Central memory CD4-positive, alpha-beta T cell (primary cell): ENCODE measurements around the gene RIC1.
"Not testable (repeated sequence)": the region's sequence is repeated elsewhere in the genome, so short reads cannot be mapped to it uniquely, and the experiment has no call there.

Source experiments
- DNase-seq: peaks from one replicate; pipeline ENCODE4 v3.0.0; 2022

The RIC1 gene

DNA sequence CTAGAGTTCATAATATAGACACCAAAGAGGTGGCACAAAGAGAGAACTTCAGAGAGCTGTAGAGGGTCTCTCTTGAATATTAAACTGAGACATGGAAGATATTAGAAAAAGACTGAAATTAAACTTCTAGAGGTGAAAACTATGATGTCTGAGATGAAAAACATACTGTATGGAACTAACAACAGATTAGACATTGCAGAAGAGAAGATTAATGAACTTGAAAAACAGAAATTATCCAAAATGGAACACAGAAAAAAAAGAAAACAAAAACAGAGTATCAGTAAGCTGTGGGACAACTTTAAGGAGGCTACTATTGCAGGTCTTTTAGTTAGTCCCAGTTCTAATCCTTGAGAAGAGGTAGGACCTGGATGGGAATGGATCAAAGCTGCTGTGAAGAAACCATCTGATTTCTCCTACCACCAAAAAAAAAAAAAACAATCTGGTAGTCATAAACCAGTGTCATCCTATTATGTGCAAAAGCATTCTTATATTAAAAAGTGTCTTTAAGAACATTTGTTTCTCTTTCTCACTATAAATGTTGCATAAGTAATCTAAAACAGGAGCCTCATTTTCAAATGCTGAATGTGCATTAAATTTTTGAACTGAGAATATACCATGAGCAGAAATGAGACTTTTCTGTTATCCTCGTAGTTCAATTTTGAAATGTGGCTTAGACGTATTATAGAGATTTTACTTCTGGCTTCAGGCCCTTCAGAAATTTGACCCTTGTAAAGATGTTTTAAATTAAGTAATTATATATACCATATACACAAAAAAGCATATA lies 107.8 kb downstream of the RIC1 start:
- DNase-seq, result no peak

DNA sequence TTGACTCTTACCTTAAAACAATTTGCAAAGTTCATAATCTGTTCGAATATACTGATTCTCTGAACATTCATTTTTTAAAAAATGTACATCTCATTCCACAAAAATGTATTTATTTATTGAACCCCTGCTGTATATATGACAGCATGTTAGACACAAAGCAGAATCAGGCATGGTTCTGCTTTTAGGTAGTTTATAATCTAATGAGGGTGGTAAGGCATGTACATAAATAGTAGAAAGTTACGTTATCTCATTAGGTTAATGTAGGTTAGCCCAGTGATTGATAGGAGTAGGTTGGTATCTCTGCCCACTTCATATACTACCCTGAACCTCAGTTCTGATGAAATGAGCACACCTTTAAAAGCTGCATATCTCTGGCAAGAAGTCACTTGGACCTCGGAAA lies 114.2 kb downstream of the RIC1 start:
- DNase-seq, result no peak

DNA sequence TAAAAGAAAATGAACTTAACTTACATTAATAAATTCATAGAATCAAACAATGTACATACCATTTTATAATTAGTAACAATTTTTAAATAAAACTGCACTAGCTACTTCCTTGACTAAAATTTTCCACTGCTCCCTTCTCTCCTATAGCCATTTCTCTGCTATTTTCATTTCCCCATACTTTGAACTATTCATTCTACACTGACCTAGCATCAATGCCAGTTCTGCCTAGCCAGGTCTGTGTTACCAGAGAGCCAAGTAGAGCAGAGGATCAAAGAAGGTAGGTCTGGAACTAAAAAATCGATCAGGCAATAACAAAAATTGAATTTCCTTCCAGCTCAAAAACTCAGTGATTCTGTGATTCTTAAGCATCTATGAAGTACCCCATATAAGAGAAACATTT lies 119.5 kb downstream of the RIC1 start:
- no peak for DNase-seq

DNA sequence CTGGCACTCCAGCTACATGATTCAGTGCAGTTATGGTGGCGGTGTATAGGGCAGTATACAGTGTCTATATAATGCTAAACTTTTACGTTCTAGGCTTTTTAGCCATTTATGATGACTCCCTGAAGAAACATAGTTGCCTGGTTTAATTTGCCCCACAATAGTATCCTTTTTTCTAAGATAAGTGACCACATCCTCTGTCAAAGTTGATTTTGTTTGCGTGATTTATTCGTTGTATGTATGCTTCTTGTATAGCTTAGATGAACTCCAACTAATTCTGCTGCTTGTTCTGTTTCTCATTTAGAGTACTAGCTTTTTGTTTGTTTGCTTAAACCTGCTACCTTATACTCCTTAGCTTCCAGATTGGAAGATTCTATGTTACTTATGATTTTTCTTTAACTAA lies 120.4 kb downstream of the RIC1 start:
- no peak for DNase-seq

DNA sequence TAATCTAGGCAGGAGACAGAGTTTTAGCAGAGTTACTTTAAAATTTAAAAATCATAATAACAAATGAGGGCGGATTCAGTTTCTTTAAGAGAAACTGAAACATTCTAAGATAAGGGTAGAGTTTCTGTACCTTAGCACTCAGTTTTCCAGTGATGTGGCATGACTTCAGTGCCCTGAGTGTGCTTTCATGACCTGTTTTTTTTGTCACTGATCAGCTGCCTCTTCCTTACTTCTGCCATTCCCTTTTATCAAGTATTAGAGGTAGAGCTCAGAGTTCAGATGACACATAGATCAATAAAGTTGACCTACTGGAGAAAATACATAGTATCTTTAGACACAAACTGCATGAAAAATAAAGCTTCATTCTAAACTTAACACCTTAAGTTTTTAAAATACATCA lies 121.7 kb downstream of the RIC1 start:
- no peak for DNase-seq

DNA sequence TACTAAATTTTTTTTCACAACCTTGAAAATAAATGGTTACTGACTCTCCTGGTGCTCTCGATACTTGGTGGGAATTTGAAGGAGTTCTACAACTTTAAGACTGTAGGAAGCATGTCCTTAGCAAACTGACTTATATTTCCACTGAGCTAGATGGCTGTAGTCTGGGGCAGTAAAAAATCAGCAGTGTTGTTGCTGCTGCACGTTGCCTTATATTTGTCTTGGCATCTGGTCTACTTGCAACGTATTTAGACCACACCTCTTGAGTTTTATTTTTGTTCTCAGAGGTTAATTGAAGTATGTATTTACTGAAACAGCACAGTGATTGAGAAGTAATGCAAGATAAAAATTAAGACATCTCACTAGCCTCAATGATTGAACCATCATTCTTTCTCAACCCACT lies 127.7 kb downstream of the RIC1 start:
- DNase-seq, result no peak

DNA sequence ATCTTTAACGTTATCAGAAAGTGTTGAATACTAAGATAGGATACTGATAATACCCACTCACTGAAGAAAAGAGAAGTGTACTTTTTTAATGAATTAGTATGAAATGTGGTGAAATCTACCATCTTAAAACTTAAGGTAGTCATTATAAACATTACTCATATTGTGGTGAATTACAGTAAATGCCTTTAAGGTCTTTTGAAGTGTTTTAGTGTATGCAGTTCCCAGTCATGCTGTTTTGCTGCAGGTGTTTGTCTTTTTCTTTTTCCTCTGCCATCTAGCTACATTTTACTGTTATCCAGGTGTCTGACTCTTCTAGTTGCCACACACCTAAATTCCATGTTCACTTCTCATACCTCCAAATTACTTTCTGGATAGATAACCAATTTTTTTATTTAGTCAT lies 131.4 kb downstream of the RIC1 start:
- no peak for DNase-seq

DNA sequence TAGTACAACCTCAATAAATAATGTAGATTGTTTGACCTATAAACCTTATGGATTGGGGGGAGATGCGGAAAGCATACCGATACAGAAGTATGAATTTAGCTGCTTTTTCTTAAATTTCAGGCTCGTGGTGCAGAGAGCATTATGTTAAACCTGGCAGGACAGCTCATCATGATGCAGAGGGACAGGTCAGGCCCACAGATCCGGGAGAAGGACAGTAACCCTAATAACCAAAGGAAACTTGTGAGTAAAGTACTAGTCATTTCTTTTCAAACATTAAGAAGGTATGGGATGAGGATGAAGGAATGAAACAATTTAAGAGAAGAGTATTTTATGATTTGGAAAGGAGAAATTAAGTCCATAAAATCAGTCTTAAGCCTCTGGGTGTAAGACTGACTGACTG lies 133.5 kb downstream of the RIC1 start:
- no peak for DNase-seq

DNA sequence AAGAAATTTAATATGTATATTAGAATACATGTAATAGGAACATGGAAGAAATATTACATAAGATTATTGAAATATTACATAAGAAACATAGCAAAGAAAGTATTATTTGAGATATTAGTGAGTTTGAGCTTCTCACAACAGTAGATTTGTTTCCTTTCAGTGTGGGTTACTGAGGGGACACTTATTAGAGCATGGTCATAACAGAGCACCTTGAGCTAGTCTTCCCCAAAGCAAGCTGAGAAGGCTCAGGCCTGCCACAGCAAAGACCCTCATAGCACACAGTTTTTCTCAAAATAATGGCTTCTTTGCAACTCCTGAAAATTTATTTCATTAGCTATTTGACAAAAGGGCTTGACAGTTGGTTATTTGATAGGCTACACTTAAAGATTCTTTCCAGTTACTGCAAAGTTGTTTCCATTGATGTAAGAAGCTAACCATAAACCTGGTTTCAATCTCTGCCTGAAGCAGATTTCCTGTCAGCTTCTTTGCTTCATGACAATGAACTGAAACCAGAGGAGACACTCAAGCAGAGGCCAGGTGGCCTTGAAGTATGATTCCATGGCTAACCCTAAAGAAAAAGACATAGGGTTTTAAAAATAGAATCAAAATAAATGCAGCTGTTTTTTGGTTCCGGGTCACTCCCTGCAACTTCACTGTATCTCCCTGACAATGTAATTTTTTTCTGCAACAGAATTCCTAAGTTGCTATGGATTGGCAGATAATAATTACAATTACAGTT lies 135.4 kb downstream of the RIC1 start:
- DNase-seq, result no peak

DNA sequence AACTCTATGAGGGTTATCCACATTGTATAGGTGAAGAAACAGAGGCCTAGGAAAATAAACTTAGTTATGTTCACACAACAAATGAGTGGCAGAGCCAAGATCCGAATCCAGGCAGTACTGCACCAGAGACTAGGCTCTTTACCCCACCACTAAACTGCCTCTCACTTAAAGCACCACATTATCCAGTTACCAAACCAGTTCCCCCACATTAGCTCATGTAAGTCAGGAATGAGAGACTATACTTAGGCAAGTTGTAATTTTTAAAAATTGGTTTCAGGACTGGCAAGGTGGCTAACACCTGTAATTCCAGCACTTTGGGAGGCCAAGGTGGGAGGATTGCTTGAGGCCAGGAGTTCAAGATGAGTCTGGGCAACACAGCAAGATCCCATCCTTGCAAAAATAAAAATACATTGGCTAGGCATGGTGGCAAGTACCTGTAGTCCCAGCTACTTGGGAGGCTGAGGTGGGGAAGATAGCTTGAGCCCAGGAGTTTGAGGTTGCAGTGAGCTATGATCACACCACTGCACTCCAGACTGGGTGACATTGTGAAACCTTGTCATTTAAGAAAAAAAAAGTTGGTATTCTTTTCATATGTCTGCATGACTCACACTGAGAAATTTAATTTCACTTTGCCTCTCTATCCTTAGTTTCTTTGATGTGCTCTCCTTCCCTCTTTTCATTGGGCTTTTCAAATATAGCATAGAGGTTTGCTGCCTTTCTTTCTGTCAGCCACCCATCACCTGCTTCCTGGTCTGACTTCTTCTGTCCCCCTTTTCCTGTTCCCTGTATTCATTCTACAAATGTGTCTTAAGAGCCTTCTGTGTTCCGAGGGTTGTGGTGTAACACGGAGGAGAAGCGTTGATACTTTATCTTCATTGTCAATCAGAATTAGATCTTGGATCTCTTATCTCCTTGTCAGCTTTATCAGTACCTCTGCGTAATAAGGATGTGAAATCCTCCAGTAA lies 139.3 kb downstream of the RIC1 start:
- DNase-seq, result no peak

DNA sequence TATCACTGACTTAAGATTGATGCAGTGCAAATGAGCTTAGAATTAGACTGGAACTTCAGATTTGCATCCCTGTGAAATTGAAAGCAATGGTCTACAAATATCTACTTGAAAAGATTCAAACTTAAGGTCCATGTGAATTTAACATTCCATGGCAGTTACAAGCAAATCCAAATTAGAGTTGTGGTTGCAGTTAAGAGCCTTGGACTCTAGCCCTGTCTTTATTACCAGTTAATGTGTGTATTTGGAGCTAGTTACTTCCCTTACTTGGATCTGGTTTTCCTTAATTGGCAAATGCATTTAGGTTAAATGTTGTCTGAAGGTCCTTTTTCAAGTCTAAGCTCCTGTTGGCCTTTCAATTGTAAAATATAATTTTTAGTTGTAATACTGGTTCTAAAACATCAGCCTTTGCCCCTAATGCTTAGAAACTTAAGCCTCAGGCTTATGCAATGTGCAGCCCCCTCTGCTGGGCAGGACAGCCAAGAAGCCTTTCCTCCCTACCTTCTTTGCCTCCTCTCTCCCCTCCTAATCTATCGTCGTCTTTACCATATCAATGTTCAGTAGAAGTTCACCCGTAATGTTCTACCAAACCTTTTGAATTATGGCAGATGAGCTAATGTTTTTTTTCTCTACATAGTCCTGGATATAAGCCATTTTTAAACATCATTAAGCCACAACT lies 144.6 kb downstream of the RIC1 start:
- no peak for DNase-seq

DNA sequence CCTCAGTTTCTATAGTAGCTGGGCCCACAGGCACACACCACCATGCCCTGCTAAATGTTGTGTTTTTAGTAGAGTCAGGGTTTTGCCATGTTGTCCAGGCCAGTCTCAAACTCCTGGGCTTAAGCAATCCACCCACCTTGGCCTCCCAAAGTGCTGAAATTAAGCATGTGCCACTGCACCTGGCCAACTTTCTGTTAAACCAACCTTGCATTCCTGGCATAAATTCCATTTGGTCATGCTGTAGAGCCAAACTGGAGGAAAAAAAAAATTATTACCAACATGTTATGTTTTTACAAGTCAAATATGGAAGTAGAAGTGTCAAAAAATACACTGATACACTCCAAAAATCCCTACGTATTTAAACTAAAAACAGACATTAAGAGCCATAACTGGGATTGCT lies 149.9 kb downstream of the RIC1 start:
- DNase-seq, result no peak

DNA sequence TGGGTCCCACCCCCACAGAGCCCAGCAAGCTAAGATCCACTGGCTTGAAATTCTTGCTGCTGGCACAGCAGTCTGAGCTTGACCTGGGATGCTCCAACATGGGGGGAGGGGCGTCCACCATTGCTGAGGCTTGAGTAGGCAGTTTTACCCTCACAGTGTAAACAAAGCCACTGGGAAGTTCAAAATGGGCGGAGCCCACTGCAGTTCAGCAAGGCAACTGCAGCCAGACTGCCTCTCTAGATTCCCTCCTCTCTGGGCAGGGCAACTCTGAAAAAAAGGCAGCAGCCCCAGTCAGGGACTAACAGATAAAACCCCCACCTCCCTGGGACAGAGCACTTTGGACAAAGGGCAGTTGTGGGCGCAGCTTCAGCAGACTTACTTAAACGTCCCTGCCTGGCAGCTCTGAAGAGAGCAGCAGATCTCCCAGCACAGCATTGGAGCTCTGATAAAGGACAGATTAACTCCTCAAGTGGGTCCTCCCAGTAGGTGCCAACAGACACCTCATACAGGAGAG lies 150.9 kb downstream of the RIC1 start:
- not testable (repeated sequence) for DNase-seq

DNA sequence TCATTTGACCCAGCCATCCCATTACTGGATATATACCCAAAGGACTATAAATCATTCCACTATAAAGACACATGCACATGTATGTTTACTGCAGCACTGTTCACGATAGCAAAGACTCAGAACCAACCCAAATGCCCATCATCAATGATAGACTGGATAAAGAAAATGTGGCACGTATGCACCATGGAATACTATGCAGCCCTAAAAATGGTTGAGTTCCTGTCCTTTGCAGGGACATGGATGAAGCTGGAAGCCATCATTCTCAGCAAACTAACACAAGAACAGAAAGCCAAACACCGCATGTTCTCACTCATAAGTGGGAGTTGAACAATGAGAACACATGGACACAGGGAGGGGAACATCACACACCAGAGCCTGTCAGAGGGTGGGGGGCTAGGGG lies 154.5 kb downstream of the RIC1 start:
- DNase-seq, result not testable (repeated sequence)

DNA sequence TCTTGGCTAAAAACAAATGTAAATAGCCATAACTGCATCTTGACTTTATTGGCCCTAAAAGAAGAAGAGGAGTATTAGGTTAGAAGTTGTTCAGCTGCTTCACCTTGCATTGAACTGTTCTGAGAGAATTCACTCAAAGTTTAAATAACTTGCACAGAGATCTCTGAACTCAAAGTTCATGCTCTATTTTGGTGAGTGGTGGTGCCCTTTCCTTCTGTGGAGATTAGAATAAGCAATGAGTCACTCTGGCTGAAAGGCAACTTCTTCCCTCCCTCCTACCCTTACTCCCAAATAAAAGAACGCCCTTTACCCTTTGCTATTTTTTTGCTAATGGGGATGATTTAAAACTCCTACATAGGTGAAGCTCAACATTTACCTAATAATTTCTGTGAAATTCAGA lies 155.1 kb downstream of the RIC1 start:
- no peak for DNase-seq

DNA sequence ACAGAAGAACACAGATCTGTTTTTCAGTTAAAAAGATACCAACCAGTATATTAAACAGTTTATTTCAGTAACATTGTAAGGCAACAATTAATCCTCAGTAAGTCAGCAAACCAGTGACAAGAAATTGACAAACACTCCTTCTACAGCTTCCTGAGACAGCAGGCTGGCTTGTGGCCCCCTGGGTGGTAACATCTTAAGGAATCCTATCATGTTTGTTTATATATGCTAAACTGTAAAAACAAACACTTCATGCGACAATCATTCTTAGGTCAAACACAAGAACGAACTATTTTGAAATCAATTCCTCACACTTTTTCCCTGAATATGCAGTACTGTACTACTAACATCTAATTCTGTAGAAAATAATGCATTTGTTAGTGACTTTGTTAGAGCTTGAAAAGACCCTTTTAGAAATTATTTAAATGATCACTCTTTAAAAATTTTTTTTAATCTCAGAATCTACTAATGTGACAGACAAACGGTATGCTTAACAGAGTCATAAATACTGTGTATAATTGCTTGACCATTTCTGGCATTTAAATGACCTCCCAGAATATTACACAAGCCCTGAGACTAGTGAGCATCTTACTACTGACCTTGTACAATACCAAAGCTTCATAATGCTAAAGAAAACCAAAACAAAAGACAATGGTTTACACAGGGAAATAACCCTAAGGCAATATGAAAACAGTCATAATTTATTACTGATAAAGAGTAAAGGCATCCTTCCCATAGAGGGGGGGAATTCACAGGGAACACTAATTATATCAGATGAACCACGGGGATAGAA lies 155.8 kb downstream of the RIC1 start:
- no peak for DNase-seq

DNA sequence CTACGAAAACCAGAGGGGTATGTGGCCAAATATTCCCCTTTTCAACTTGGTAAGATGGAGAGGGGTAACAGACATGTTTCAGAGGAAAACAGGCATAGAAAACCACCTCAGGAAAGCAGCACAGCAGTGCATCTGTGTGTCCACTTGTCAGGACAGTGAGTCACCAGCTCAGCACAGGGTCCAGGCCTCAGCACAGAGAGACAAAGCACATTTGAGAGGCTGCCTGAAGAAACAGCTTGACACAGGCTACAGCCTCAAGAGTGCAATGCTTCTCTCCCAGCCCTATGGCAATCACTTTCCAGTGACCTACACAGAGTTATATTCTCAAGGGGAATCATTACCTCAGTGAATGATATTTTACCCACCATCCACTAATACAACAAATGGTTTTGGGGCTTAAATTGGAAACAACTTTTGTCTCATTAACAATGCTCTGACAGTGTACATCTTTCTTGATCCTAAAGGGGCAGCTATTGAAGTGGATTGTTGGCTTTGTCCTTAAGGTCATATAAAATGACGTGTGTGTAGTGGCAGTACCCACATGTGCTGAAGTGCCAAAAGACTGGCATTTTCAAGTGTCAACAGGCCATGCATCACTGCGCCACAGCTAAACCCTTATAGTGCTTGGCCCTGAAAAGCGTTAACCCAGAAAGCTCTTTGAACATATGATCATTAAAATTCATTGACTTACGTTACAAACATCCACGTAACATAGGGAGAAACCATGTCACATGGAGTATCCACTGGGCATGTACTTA lies 157.6 kb downstream of the RIC1 start:
- DNase-seq, result no peak

DNA sequence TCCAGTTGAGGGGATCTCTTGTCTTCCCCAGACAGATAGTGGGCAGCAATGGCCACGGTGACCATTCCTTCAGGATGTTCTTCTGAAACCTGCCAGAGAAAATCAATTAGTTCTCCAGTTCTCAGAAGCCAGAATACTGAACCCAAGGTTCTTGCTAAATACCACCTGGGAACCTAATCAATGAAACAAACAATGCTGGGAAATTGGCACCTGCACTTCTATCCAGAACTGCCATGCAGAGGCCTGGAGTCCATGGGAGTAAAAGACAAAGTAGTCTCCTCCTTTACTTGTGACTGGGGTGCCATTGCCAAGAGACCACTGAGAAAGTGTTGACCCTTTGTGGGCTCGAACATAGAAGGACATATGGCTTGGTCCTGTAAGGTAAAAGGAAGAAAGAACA lies 158.3 kb downstream of the RIC1 start:
- no peak for DNase-seq

DNA sequence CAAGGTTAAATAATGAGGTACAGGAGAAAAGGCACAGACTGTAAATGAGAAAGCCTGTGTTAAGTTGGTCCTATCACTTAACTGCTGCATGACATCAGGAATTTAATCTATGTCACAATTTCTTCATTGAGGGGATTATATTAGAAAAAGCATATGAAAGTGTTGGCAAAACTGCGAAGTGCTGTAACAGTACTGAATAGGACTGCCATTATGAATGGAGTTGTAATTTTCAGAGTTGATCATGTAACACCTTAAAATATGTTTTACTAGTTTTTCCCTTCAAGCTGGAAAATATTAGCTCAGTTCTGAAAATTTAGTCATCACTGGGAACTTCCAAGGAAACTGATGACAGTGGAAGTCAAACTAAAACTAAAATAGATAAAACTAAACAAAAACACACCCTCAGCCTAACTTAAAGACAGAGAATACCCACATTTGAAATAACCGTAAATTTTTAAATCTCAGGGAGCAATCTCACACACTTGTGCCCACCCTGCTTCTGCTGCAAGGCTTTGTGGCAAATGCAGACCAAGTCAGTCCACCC lies 158.9 kb downstream of the RIC1 start:
- DNase-seq, result no peak

DNA sequence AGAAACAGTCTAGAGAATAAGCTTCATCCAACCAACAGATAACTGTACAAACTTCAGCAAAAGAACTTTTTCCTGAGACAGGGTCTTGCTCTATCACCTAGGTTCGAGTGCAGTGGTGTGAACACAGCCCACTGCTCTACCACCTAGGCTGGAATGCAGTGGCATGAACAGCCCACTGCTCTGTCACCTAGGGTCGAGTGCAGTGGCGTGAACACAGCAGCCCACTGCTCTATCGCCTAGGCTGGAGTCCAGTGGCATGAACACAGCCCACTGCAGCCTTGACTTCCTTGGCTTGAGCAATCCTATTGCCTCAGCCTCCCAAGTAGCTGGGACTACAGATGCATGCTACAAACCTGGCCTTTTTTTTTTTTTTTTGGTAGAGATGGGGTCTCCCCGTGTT lies 160.6 kb downstream of the RIC1 start:
- DNase-seq, result no peak

DNA sequence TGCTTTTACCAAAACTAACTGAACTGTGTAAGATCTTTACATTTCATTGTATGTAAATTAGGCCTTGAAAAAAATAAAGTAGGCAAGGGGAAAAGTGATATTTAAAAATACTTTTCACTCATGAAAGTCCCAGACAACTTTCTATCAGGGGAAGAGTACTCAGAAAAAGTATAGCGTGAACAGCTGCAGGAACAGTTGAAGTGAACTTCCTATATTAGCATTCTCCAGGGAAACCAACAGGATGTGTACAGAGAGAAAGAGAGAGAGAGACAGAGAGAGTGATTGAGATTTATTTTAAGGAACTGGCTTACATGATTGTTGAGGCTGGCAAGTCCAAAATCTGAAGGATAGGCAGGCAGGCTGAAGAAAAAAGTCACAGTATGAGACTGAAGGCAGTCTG lies 162.0 kb downstream of the RIC1 start:
- DNase-seq, result no peak
